NCI-H2081 (cell line): ENCODE measurements around the gene NRROS.
"Not testable (repeated sequence)": the region's sequence is repeated elsewhere in the genome, so short reads cannot be mapped to it uniquely, and the experiment has no call there.

ENCODE experiments used
- DNase-seq, 2 experiments: peaks; one replicate each; lab custom pipeline; 2025; lab: John Stamatoyannopoulos, UW

NRROS gene

DNA sequence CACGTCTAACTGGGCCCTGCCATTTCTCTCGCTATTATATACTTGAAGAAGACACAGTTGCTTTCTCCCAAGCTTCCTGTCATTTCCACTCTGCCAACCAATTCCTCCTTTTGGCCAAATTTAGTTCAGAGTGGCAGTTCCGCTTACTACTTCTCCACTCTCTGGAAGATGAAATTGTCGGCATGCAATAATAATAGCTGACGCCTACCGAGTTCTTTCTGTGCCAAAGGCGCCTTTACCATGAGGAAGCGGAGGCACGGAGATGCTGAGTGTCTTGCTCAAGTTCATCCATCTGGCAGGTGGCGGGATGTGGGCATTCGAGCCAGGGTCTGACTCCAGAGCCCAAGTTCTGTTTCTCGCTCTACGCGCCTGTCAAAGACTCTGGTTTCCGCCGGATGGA is 14.6 kb upstream of the NRROS start:
- DNase-seq: no peak

DNA sequence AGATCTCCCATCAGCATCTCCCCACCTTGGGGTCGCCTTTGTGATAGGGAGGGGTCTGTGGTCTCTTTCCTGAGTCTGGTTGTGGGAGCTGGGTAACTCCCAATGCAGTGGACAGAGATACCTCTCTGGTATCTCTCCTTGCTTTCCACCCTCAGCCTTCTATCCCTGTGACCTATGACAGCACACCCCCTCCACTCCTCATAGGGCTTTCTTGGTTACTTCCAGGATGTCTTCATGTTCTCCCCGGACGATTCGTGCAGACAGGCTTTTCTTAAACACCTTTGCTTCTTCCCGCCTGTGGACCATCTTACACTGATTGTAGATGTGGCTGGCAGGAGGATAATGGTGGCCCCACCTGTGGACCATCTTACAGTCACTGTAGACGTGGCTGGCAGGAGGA is 14.2 kb upstream of the NRROS start:
- no peak for DNase-seq

DNA sequence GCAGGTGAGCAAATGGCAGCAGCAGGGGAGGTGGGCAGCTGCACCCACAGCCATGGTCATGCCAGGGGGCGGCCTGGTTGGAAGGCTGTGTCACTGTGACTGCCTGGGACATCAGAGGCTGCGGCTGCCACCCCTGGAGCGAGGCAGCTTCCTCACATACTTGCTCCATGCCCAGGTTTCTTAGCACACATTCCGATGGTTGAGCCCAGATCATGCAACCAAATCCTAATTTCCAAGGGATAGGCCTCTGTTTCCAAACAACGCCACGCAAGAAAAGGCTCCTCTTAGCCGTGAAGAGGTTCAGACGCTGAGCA is 11.6 kb upstream of the NRROS start:
- no peak for DNase-seq

DNA sequence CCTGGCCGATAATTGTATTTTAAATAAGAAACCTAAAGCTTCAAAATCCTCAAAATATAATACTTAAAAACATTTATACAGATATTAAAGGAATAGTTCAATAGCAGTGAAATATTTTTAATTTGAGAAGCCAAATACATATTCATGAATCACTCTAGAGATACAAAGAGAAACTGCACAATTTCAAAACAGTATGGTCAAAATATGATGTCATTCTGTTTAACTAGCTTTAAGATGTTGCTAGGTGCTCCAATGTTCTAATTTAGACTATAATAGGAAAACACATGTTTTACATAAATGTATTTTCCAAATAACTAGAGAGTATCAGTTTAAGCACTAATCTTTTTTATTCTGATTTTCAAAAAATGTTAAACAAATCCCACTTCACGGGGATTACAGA is 10.3 kb upstream of the NRROS start:
- no peak for DNase-seq

DNA sequence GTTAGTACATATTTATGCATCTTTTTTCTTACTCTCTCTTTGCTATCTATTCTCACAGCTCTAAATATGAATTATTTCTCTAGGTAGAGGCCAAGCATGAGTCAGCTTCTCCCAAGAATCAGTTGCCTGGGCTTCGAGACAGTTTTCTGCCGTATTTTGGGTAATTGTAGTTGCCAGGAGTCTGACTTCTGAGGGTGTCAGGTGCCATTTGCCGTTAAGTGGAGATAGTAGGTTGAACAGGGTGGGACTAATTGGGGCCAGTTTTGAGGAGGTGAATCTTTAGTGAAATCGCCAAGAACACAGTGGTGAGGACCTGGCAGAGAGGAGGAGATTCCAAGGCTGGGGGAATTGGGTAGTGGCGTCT is 7.8 kb upstream of the NRROS start:
- no peak for DNase-seq

DNA sequence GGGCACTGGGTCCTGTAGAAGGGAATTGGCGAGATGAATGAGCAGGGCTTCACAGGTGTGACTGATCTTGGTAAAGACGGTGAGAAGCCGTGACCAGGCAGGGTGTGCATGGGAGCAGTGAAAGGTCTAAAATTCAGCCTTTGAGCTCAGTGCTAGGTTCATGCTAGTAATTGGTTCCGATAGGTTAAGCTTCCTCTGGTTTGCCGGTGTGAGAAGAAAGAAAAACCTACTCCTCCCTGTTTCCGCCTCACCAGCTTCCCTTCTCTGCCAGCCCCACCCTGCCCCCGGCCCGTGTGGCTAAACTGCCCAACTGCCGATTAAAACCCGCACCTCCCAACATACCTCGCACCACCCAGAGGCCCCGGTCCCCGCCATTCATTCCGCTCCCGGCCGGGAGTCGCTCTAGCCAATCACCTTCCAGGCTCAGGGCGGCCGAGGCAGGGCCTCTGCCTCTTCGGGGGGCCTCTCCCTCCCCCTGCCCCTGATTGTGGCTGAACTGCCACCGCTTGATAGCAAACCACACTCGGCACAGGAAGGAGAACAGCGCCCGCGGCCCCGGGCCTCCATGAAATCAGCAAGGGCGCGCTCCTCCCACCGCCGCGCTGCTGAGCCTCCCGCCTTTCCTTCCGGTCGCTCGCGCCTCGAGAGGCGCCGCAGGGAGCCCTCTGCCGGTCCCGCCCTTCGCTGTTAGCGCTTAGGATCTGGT is 7.3 kb upstream of the NRROS start:
- peak; percentile 97 to 98 for DNase-seq

DNA sequence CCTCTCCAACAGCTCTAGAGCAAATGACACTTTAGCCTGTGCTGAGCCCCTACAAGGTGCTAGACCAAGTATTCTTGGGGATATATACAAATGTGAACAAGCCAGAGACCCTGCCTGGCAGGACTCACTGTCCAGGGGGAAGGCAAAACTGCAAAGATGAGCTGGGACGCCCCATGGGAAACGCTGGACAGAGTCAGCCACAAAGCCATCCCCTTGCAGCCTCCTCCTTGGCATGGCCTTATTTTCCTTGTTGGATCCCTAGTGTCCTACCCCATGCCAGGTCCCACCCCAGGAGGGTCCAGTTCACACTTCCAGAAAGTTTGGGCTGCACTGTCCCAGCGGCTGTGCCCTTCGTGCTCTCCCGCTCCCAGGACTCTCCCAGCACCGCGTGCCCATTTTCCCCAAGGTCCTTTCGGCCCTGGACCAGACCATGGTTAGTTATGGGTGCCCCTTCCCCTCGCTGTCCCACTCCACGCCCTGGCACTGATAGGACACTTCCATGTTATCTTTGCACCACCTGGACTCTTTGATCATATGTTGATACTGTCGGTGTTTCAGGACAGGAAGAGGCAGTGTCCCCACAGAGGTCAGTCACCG is 5.8 kb upstream of the NRROS start:
- DNase-seq: no peak

DNA sequence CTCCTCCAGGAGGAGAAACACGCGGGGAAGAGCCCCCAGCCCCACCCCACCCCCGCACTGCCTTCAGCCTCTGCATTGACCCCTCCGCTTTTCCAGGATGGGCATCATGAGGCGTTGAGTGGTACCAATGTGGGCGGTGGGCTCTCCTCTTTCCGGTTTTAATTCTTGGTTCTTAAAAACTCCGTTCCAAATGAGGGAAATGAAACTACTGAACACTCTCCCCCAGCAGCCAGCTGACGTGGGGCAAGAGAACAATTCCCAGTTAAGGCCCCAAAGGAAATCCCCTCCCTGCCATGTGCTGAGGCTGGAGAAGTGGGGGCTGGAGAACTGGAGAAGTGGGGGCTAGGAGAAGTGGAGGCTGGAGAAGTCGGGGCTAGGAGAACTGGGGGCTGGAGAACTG is 5.3 kb upstream of the NRROS start:
- DNase-seq: no peak

DNA sequence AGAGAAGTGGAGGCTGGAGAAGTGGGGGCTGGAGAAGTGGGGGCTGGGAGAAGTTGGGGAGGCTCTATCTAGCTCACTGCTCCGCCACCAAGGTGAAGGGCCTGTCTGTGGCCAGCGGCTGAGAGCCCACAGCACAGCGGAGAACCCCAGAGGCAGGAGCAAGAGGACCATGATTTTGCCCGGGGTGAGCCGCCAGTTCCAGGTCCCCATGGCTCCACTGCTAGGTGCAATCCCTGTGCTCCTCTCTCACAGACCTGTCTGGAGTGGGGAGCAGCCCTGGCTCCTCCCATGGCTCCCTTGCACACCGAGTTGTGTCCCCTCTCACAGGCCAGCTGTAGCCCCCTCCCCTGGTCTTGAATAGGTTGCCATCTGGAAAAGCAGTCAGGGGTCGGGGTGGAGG is 4.7 kb upstream of the NRROS start:
- no peak for DNase-seq

DNA sequence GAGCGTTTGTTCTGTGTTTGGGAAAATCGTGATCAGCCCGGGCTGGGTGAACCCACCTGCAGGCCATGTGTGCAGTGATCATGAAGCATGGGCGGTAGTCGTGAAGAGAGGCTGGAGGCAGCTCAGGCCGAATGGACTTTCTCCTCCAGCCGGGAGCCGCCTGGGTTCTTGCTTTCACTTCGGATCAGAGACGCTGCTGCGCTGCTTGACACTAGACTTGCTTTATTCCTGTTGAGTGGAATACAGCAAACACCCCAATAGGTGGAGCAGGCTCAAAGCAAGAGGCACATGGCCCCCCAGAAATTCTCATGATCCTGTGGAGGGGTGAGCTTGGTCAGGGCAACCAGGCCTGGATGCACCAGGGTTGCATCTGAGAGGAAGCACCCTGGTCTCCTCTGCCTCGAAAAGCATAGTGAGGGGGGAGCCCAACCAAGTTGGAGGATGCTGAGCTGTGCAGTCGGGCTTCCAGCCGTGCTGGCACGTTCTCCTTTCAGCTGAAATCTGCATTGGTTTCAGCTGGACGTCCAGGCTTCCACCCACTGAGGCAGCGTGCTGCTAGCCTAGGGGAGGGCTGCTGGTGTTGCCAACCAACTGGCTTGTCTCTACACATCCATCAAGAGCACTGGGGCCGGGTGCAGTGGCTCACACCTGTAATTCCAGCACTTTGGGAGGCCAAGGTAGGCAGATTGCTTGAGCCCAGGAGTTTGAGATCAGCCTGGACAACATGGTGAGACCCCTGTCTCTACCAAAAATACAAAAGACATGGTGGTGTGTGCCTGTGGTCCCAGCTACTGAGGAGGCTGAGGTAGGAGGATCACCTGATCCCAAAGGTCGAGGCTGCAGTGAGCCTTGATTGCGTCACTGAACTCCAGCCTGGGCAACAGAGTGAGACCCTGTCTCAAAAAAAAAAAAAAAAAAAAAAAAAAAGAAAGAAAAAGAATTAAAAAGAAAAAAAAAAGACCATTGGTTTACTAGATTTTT is 2.8 kb upstream of the NRROS start:
- DNase-seq: no peak

DNA sequence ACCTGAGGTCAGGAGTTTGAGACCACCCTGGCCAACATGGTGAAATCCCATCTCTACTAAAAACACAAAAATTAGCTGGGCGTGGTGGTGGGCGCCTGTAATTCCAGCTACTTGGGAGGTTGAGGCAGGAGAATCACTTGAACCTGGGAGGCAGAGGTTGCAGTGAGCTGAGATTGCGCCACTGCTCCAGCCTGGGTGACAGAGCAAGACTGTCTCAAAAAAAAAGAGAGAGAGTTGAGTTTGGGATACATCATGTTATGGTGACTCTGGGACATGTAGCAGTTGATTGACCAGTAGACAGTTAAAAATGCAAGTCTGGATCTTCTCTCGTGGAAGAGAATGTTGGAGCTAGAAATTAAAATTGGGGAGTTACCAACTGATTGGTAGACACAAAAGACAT is 1.6 kb upstream of the NRROS start:
- DNase-seq: not testable (repeated sequence)

DNA sequence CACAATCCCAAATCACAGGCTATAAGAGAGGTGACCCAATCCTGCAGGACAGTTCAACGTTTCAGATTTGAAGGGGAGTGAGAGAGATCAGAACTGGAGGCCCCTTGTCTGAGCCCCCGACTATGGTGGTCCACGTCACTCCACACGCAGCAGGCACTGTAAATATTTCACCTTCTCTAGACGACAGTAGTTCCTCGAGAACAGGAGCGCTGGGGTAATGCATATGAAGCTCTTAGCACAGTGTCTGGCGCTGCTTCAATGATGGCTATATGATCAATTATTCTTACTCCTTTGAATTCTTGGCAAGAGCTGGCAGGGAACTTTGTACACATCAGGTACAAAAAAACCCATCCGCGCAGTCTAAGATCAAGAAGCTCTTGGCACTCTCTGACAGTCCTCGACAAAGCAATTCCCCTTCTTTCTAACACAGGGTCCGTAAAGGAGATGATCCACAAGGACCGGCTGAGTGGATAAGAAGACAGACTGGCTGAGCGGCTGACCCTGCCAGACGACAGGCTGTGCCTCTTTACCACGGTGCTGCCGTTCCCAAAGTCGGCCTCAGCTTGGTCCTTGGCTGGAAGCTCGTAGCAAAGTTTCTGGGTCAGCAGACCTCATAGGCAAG is 522 bp upstream of the NRROS start:
- no peak for DNase-seq

DNA sequence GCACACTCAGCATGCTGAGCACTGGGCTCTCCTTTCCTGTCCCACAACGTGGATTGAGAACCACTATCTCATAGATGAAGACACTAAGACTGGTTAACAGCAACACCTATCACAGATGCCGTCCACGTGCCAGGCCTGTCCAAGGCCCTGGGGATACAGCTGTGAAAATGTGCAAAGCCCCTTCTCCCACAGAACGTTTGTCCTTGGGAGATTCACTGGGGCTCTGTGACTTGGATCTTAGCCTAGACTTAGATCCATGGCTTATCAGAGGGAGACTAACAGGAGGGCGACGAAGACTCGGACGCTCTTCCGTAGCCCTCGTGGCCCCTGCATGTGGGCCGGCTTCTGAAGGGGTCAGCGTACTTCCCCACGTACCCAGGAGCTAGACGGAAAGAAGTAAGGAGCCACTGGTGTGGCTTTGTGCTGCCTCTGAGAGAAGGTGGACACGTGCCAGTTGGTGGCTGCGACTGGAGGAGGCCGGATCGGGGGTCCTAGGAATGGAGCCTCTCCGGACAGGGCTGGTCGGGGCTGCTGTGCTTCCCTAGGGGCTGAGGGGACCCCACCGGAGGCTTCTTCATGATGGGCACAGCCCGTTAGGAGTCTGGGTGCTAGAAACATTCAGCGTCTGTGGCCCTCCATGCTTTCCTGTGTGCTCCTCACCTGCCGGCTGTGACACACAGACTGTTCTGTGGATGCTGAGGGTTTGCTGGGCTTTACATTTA is 964 bp downstream of the NRROS start:
- no peak for DNase-seq

DNA sequence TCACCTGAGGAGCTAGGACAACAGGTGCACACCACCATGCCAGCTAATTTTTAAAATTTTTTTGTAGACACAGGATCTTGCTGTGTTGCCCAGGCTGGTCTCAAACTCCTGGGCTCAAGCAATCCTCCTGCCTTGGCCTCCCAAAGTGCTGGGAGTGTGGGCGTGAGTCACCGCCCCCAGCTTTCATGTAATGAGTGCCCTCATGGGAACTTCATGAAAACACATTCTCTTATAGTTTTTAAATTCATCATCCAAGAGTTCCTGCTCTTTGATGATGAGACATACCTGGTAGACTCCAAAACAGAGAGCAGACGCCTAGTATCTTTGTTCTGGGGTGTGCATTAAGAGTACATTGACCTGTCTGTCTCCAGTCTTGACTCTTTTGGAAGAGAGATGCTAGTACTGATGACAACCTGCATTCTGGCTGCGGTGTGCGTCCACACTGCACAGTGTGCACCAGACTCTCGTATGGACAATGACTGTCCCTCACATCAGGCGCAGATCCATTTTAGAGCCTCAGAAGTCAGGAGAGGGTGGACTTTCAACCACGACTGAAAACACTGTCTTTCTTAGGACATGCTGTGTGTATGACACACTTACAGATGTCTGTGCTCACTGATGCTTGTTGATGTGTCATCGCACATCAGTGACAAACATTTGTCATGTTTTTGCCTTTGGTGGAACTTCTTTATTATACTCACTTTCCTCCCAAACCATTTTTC is 2.0 kb downstream of the NRROS start:
- DNase-seq: no peak

DNA sequence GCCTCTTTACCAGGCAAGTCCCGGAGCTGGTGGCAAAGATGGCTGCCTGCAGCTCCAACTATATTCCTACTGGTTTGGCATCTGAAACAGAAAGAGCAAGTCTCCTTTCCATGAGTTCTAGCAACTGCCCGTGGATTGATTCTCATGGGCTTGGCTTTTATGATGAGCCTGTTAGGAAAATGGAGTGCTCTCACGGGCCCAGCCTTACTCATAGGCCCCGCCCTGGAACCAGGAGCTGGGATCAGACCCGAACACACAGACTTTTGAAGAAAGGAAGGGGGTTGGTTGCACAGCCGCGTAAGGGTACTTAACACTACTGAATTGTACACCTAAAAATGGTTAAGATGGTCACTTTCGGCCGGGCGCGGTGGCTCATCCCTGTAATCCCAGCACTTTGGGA is 2.9 kb downstream of the NRROS start:
- DNase-seq: no peak

DNA sequence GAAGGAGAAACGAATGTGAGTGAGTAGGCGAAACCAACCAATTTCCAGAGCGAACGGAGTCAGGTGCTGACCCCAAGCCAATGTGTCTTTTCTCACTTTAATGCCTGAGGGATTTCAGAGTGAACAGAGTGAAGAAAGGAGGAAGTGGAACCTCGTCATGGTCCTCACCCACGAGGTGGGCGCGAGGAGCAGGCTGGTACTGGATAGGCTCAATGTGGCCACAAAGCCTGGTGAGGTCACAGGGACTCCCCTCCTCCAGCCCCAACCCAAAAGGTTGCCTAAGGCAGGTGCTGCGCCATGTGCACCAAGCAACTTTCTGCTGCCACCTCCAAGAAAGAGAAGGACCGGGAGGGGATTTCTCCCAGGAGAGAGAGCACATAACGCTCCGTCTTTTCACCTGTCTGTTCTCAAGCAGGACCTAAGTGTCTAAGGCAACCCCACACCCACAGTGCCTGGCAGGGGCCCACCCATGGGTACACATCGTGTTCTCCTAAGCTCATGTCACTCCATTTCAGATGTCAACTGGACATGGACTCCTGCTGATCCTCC is 3.8 kb downstream of the NRROS start:
- no peak for DNase-seq

DNA sequence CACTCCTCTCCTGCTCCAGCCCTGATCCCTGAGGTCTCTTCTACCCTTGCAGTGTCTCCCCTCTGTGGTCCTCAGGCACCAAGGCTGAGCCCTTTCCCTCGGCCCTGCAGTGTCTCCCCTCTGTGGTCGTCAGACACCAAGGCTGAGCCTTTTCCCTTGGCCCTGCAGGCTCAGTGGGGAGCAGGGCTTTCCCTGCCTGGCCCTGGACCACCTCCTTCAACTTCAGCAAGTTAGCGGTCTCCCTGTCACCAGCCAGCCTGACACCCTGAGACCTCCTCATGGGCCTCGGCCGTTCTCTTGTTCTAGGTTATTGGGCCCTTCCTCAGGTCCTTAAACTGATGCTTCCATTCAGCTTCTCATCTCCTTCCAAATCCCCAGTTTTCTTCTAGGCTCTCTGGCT is 4.3 kb downstream of the NRROS start:
- DNase-seq: no peak

DNA sequence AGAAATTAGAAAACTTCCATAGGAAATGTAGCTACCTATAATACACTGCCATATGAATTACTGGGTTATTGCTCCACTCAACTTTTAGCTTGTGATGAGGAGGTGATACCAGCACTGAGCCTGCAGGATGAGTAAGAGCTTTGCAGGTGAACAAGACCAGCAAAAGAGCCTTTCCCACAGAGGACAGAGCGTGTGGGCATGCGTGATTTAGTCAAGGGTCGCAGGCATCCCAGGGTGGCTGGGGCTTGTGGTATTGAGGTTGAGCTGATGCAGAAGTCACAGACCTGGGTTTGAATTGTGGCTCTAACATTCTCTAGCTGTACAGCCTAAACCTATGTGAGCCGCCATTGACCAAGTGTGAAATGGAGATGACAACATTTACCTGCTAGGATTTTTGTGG is 5.6 kb downstream of the NRROS start:
- no peak for DNase-seq

DNA sequence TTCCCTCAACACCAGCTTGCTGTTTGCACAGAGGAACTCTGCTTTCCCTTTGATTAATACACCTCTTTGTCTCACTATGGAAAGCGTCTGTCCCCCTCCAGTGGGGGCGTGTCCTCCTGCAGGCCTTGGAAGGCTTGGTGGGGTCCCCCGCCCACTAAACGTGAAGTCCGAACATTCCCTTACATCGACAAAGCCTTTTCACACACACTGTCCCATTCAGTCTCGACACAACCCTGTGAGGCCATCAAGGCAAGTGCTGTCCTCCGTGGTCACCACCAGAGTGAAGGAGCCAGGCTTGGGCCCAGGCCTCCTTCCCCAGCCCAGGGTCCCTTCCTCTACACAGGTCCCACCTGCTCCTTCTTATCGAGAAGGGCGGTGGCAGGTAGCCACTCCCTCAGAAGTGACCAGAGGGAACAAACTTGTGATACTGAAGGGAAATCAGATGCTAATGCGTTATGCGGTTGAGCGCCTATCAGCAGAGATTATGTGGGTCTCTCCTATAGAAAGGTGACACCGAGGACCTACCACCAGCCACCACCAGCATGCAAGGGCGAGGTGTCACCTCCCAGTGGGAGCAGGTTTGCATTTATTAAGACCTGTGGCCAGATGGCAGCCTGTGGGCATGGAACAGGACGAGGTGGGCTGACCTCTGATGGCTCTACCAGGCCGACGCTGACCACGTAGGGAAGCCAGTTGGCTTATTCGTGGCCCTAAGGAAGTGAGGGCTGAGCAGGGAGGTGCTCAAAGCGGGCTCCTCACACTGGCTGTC is 6.6 kb downstream of the NRROS start:
- DNase-seq: no peak

DNA sequence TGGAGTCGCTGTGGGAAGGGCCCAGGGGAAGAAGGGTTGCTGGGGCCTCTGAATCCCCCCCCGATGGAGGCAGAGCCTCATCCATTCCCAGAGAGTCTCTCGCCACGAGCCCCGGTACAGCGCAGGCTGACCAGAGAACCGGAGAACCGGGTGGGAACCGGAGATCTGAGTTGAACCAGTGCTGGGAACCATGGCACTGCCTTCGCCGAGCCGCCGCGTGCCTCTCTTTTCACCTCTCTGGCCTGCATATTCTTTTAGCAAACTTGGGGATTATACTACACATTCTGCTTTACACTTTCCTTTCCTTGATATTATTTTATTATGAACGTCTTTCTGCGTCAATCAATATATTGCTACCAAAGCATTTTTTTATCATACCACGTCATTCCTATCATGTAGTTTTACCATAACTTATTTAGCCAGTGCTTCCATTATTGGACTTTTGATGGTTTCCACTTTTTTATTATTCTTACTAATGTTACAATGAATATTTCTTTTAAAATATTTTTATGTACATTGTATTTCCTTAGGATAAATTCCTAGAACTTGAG is 7.2 kb downstream of the NRROS start:
- no peak for DNase-seq
